H1 (cell line): Measurements from ENCODE around the gene DEFB114. TPM values are rescaled to one million over a fixed set of nuclear protein-coding genes. Genes with fewer than 3 reads are reported as not detected.

Experiments used
- polyA plus RNA-seq, 7 experiments: library from polyadenylated mRNA; depleted of rRNA in 3 of 7; stranded (reverse) in 5 of 7; unstranded in 2 of 7; fragments of >200 nt in 5 of 7; fragments of 200-250 nt in 2 of 7; gene quantifications; 1 replicate in 5 of 7; 2 replicates in 1 of 7; 4 replicates in 1 of 7; pipeline versions ENCODE4 v1.2.1 to v1.2.3, GENCODE V29; 2011 to 2013; ENCODE audit warnings: missing spikeins in 2 of 7, mixed read lengths in 2 of 7
- total RNA-seq: library from RNA; stranded (reverse); fragmentation: NEBNext Ultra II Directional; extraction: Animal tissue kit (Norgen Biotek cat#: 25700); gene quantifications from 2 replicates; pipeline ENCODE4 v1.2.1, GENCODE V29; 2021

The DEFB114 gene
- total and polyA plus RNA-seq, 2 of the 8 experiments (the other 6 are each of a cell fraction or from before 2014, with no cell fraction given), result not detected

Other genes with a start within 250 kb of the DEFB114 start
- gene CRISP3, start 219.8 kb downstream of the DEFB114 start, total RNA-seq, result not detected in 2 replicates
- not detected in 2 replicates for gene CRISP3, start 219.8 kb downstream of the DEFB114 start, polyA plus RNA-seq (2011; rRNA removed)
- not detected in 2 replicates for gene PGK2, start 176.9 kb downstream of the DEFB114 start, total RNA-seq
- gene PGK2, start 176.9 kb downstream of the DEFB114 start, polyA plus RNA-seq (2011; rRNA removed), result not detected in 2 replicates
- gene CRISP1, start 97.6 kb downstream of the DEFB114 start, total RNA-seq, result not detected in 2 replicates
- not detected in 2 replicates for gene CRISP1, start 97.6 kb downstream of the DEFB114 start, polyA plus RNA-seq (2011; rRNA removed)
- not detected in 2 replicates for gene DEFB113, start 5.5 kb upstream of the DEFB114 start, total RNA-seq
- not detected in 2 replicates for gene DEFB113, start 5.5 kb upstream of the DEFB114 start, polyA plus RNA-seq (2011; rRNA removed)
- not detected in 2 replicates for gene DEFB110, start 57.8 kb upstream of the DEFB114 start, total RNA-seq
- gene DEFB110, start 57.8 kb upstream of the DEFB114 start, polyA plus RNA-seq (2011; rRNA removed), result not detected in 2 replicates
- not detected in 2 replicates for gene DEFB112, start 85.8 kb upstream of the DEFB114 start, total RNA-seq
- not detected in 2 replicates for gene DEFB112, start 85.8 kb upstream of the DEFB114 start, polyA plus RNA-seq (2011; rRNA removed)